ENCODE results near the gene FBXO10.

DNA sequence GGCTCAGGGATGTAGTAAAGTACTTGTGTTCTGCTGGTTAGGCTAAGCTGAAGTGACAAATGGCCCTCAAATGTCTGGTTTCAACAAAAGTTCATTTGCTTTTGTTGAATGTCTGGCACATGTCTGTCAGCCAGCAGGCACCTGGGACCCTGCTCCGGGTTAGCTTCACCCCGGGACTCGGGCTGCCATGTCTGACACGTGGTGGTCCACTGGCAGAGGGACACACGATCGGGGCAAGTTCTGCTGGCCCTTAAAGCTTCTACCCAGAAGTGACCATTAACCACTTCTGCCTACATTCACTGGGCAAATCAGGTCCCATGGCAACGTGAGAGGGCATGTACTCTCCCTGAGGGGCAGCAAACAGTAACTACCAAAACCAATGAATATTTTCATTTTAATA, 66.6 kb downstream of the FBXO10 start:
- TF ChIP-seq CTCF (conservative IDR thresholded peaks at IDR 0.05; ENCODE audit: low read length) (no peak), EZH2phosphoT487 (IDR thresholded peaks at IDR 0.05; ENCODE audit: borderline replicate concordance) (no peak)
